BJ (cell line): ENCODE data around the gene SORCS2. TPM values are rescaled to one million over a fixed set of nuclear protein-coding genes. Genes with fewer than 3 reads are reported as not detected.
A peak's percentile ranks its signal among the peaks of the same experiment; 100 is the strongest.

Experiments
- CTCF ChIA-PET: fragments of 350-600 bp; formaldehyde crosslinking; extraction: SDS; loops from one replicate; lab custom pipeline; 2021; ENCODE audit warnings: antibody characterized with exemption, inconsistent platforms; lab: Yijun Ruan, JAX
- POLR2A ChIA-PET: fragments of 300-600 bp; sonication (Branson Sonifier 250); formaldehyde crosslinking; extraction: SDS; loops from one replicate; lab custom pipeline; 2021; ENCODE audit warnings: antibody characterized with exemption; lab: Charles Lee
- DNase-seq: peaks from one replicate; pipeline ENCODE4 v3.0.0-alpha.2; 2011; ENCODE audit warnings: low read depth
- H3K27me3 ChIP-seq: 2 replicates; pipeline ENCODE4 v1.6.0; 2011; ENCODE audit warnings: low read length; ENCODE audit not compliant: control insufficient read depth, insufficient read depth
- H3K36me3 ChIP-seq: 2 replicates; pipeline ENCODE4 v1.5.1; 2011; ENCODE audit warnings: low read length; ENCODE audit not compliant: control insufficient read depth, insufficient read depth
- H3K4me3 ChIP-seq: 2 replicates; pipeline ENCODE4 v1.5.1; 2011; ENCODE audit warnings: low read depth, mild to moderate bottlenecking, control low read depth, low read length
- CTCF ChIP-seq: IDR thresholded peaks from 2 replicates; pipeline ENCODE4 v1.5.1; 2011; ENCODE audit warnings: low read depth, mild to moderate bottlenecking, control low read depth, inconsistent platforms, low read length, moderate library complexity; ENCODE audit not compliant: insufficient read depth
- polyA plus RNA-seq: library from polyadenylated mRNA; depleted of rRNA; stranded (reverse); fragments of >200 nt; gene quantifications from 2 replicates; pipeline ENCODE4 v1.2.3, GENCODE V29; 2011

Gene SORCS2
- polyA plus RNA-seq, 1 experiment, result 0.63 TPM

GRCh38 chr4:7151668-7152227 is 40.6 kb upstream of the SORCS2 start:
- DNase-seq, result no peak
- Histone ChIP-seq H3K4me3 (no peak overlapping the region), H3K27me3 (peaks cover 22% of the 10 kb centered on the region), H3K36me3 (no peaks in the 10 kb centered on the region)
- TF ChIP-seq CTCF, result peak; percentile 35
- CTCF ChIA-PET, result interaction anchor here (0.6 to 1.9 kb wide), 5 partner anchors 10 to 569 kb away, joined by 3 to 6 read pairs (median 3); no protein-coding TSS in a partner anchor
- POLR2A ChIA-PET, result no interaction called here

GRCh38 chr4:7153711-7154110 is 38.6 kb upstream of the SORCS2 start:
- ChIA-PET POLR2A (no interaction called here), CTCF (no interaction called here)
- H3K27me3 ChIP-seq, result peaks cover 22% of the 10 kb centered on the region
- H3K36me3 ChIP-seq, result no peaks in the 10 kb centered on the region
- H3K4me3 ChIP-seq, result no peak overlapping the region
- TF ChIP-seq CTCF, result no peak
- no peak for DNase-seq

- ChIA-PET CTCF (no interaction called here), POLR2A (no interaction called here)
- no peak for TF ChIP-seq CTCF
- H3K36me3 ChIP-seq, result no peaks in the 10 kb centered on the region
- no peak for DNase-seq
- no peak overlapping the region for H3K4me3 ChIP-seq
- H3K27me3 ChIP-seq, result peaks cover 21% of the 10 kb centered on the region
Measured at GRCh38 chr4:7154351-7154981, 37.9 kb upstream of the SORCS2 start.

GRCh38 chr4:7155590-7156071 is 36.7 kb upstream of the SORCS2 start:
- Histone ChIP-seq H3K4me3 (no peak overlapping the region), H3K36me3 (no peaks in the 10 kb centered on the region), H3K27me3 (peaks cover 12% of the 10 kb centered on the region)
- no peak for DNase-seq
- ChIA-PET POLR2A (no interaction called here), CTCF (interaction anchor here (1.0 to 1.9 kb wide), 3 partner anchors 11 to 98 kb away, joined by 3 to 4 read pairs (median 3); no protein-coding TSS in a partner anchor)
- no peak for TF ChIP-seq CTCF

- Histone ChIP-seq H3K4me3 (no peak overlapping the region), H3K36me3 (no peaks in the 10 kb centered on the region), H3K27me3 (peaks cover 8% of the 10 kb centered on the region)
- no peak for TF ChIP-seq CTCF
- DNase-seq, result no peak
- ChIA-PET POLR2A (no interaction called here), CTCF (interaction anchor here (1.0 to 2.1 kb wide), 12 partner anchors 9 to 144 kb away, joined by 3 to 9 read pairs (median 4); no protein-coding TSS in a partner anchor)
Measured at GRCh38 chr4:7156328-7156727, 36.0 kb upstream of the SORCS2 start.
